ENCODE measurements around the gene LEKR1.
A peak's percentile ranks its signal among the peaks of the same experiment; 100 is the strongest.

LEKR1 gene

GRCh38 chr3:157071744-157072525 lies 245.8 kb downstream of the LEKR1 start:
- TF ChIP-seq CTCF (IDR thresholded peaks at IDR 0.05; ENCODE audit: low read depth, low read length, missing control alignments) = no peak
- DNase-seq (ENCODE audit: extremely low read depth, low read depth) = no peak
- no peak overlapping the region for H3K4me3 ChIP-seq (replicated peaks; ENCODE audit: low read depth, low read length)

GRCh38 chr3:157073810-157074209 lies 247.7 kb downstream of the LEKR1 start:
- DNase-seq (ENCODE audit: extremely low read depth, low read depth) = peak; percentile 56
- TF ChIP-seq CTCF (IDR thresholded peaks at IDR 0.05; ENCODE audit: low read depth, low read length, missing control alignments) = no peak
- no peak overlapping the region for H3K4me3 ChIP-seq (replicated peaks; ENCODE audit: low read depth, low read length)

GRCh38 chr3:157074490-157074889 lies 248.3 kb downstream of the LEKR1 start:
- no peak overlapping the region for H3K4me3 ChIP-seq (replicated peaks; ENCODE audit: low read depth, low read length)
- DNase-seq (ENCODE audit: extremely low read depth, low read depth) = no peak
- no peak for TF ChIP-seq CTCF (IDR thresholded peaks at IDR 0.05; ENCODE audit: low read depth, low read length, missing control alignments)

GRCh38 chr3:157074981-157075380 lies 248.8 kb downstream of the LEKR1 start:
- no peak for TF ChIP-seq CTCF (IDR thresholded peaks at IDR 0.05; ENCODE audit: low read depth, low read length, missing control alignments)
- no peak overlapping the region for H3K4me3 ChIP-seq (replicated peaks; ENCODE audit: low read depth, low read length)
- DNase-seq (ENCODE audit: extremely low read depth, low read depth) = no peak

- DNase-seq (ENCODE audit: extremely low read depth, low read depth) = no peak
- H3K4me3 ChIP-seq (replicated peaks; ENCODE audit: low read depth, low read length) = no peak overlapping the region
- TF ChIP-seq CTCF (IDR thresholded peaks at IDR 0.05; ENCODE audit: low read depth, low read length, missing control alignments) = no peak
These were observed 249.7 kb downstream of the LEKR1 start for GRCh38 chr3:157075693-157076420.

GRCh38 chr3:157077565-157077991 lies 251.4 kb downstream of the LEKR1 start:
- no peak for DNase-seq (ENCODE audit: extremely low read depth, low read depth)
- TF ChIP-seq CTCF (IDR thresholded peaks at IDR 0.05; ENCODE audit: low read depth, low read length, missing control alignments) = peak; percentile 15
- H3K4me3 ChIP-seq (replicated peaks; ENCODE audit: low read depth, low read length) = no peak overlapping the region

Measured in HFF-Myc (cell line).